Type B pancreatic cell (in vitro differentiated cells): ENCODE data around the gene NEK2. TPM values are rescaled to one million over a fixed set of nuclear protein-coding genes. Genes with fewer than 3 reads are reported as not detected.

ENCODE experiments used
- DNase-seq: peaks from one replicate; pipeline ENCODE4 v3.0.0; 2021; ENCODE audit warnings: mixed read lengths; ENCODE audit not compliant: unreplicated experiment; ENCODE audit errors: extremely low spot score
- H3K27ac Mint-ChIP-seq: 2 replicates; pipeline ENCODE4 v1.8.0; 2021; ENCODE audit warnings: mild to moderate bottlenecking, mixed read lengths
- H3K27me3 Mint-ChIP-seq: 2 replicates; pipeline ENCODE4 v1.8.0; 2021; ENCODE audit warnings: mixed read lengths
- H3K36me3 Mint-ChIP-seq: 2 replicates; pipeline ENCODE4 v1.8.0; 2021; ENCODE audit warnings: mixed read lengths
- H3K4me1 Mint-ChIP-seq: one replicate; pipeline ENCODE4 v1.8.0; 2021; ENCODE audit warnings: mixed read lengths; ENCODE audit not compliant: unreplicated experiment
- H3K4me3 Mint-ChIP-seq: 2 replicates; pipeline ENCODE4 v1.8.0; 2021; ENCODE audit warnings: mild to moderate bottlenecking, mixed read lengths
- H3K9me3 Mint-ChIP-seq: 2 replicates; pipeline ENCODE4 v1.8.0; 2021; ENCODE audit warnings: mixed read lengths
- CTCF ChIP-seq: fragments of 200-600 bp; sonication (generic); conservative IDR thresholded peaks from 2 replicates; pipeline ENCODE4 v1.5.0; 2021; ENCODE audit warnings: antibody characterized with exemption, mild to moderate bottlenecking
- total RNA-seq: library from RNA; stranded (reverse); gene quantifications from 2 replicates; pipeline ENCODE4 v1.2.1, GENCODE V29; 2021; ENCODE audit warnings: low replicate concordance

NEK2 gene
- total RNA-seq, 1 donor from 2014 or later, result 23.4 TPM

GRCh38 chr1:211688421-211688820 lies 13.0 kb upstream of the NEK2 start:
- no peaks in the 10 kb centered on the region for H3K4me1 Mint-ChIP-seq
- no peak overlapping the region for H3K27ac Mint-ChIP-seq
- peaks cover 8% of the 10 kb centered on the region for H3K27me3 Mint-ChIP-seq
- no peaks in the 10 kb centered on the region for H3K9me3 Mint-ChIP-seq
- no peak overlapping the region for H3K4me3 Mint-ChIP-seq
- TF ChIP-seq CTCF, result no peak
- DNase-seq, result no peak
- H3K36me3 Mint-ChIP-seq, result no peaks in the 10 kb centered on the region

GRCh38 chr1:211687462-211688215 lies 12.2 kb upstream of the NEK2 start:
- DNase-seq, result no peak
- no peak overlapping the region for H3K4me3 Mint-ChIP-seq
- no peaks in the 10 kb centered on the region for H3K4me1 Mint-ChIP-seq
- H3K9me3 Mint-ChIP-seq, result no peaks in the 10 kb centered on the region
- peaks cover 8% of the 10 kb centered on the region for H3K27me3 Mint-ChIP-seq
- TF ChIP-seq CTCF, result no peak
- H3K27ac Mint-ChIP-seq, result no peak overlapping the region
- no peaks in the 10 kb centered on the region for H3K36me3 Mint-ChIP-seq

GRCh38 chr1:211685823-211686222 lies 10.4 kb upstream of the NEK2 start:
- Mint-ChIP-seq H3K36me3 (no peaks in the 10 kb centered on the region), H3K4me3 (no peak overlapping the region), H3K4me1 (peaks cover 3% of the 10 kb centered on the region), H3K27ac (no peak overlapping the region), H3K9me3 (no peaks in the 10 kb centered on the region), H3K27me3 (peaks cover 8% of the 10 kb centered on the region)
- no peak for TF ChIP-seq CTCF
- DNase-seq, result no peak

- Mint-ChIP-seq H3K27me3 (peaks cover 4% of the 10 kb centered on the region), H3K36me3 (no peaks in the 10 kb centered on the region), H3K27ac (no peak overlapping the region), H3K4me1 (peaks cover 7% of the 10 kb centered on the region), H3K9me3 (no peaks in the 10 kb centered on the region), H3K4me3 (no peak overlapping the region)
- no peak for TF ChIP-seq CTCF
- DNase-seq, result no peak
Observed at GRCh38 chr1:211684791-211685190, 9.4 kb upstream of the NEK2 start.

GRCh38 chr1:211684331-211684730 lies 8.9 kb upstream of the NEK2 start:
- peaks cover 4% of the 10 kb centered on the region for H3K27me3 Mint-ChIP-seq
- peaks cover 7% of the 10 kb centered on the region for H3K4me1 Mint-ChIP-seq
- DNase-seq, result no peak
- no peaks in the 10 kb centered on the region for H3K9me3 Mint-ChIP-seq
- H3K36me3 Mint-ChIP-seq, result no peaks in the 10 kb centered on the region
- H3K4me3 Mint-ChIP-seq, result no peak overlapping the region
- no peak for TF ChIP-seq CTCF
- H3K27ac Mint-ChIP-seq, result no peak overlapping the region
